ENCODE data around the gene ARID5A.

The ARID5A gene

GRCh38 chr2:96584017-96584416, 47.5 kb downstream of the ARID5A start:
- no peak overlapping the region for H3K4me3 ChIP-seq (ENCODE audit: low read depth, low read length)
- DNase-seq (ENCODE audit: low read depth), result no peak

- H3K4me3 ChIP-seq (ENCODE audit: low read depth, low read length), result no peak overlapping the region
- DNase-seq (ENCODE audit: low read depth), result no peak
These were observed 51.3 kb downstream of the ARID5A start for GRCh38 chr2:96587843-96588242.

- DNase-seq (ENCODE audit: low read depth), result no peak
- H3K4me3 ChIP-seq (ENCODE audit: low read depth, low read length), result no peak overlapping the region
These were observed 54.5 kb downstream of the ARID5A start for GRCh38 chr2:96591054-96591453.

GRCh38 chr2:96591494-96591893, 54.9 kb downstream of the ARID5A start:
- DNase-seq (ENCODE audit: low read depth), result no peak
- H3K4me3 ChIP-seq (ENCODE audit: low read depth, low read length), result no peak overlapping the region

GRCh38 chr2:96594282-96594681, 57.7 kb downstream of the ARID5A start:
- no peak for DNase-seq (ENCODE audit: low read depth)
- H3K4me3 ChIP-seq (ENCODE audit: low read depth, low read length), result no peak overlapping the region

- DNase-seq (ENCODE audit: low read depth), result no peak
- H3K4me3 ChIP-seq (ENCODE audit: low read depth, low read length), result no peak overlapping the region
These were observed 58.2 kb downstream of the ARID5A start for GRCh38 chr2:96594691-96595152.

- no peak for DNase-seq (ENCODE audit: low read depth)
- H3K4me3 ChIP-seq (ENCODE audit: low read depth, low read length), result no peak overlapping the region
These were observed 60.0 kb downstream of the ARID5A start for GRCh38 chr2:96596596-96596995.

- DNase-seq (ENCODE audit: low read depth), result no peak
- H3K4me3 ChIP-seq (ENCODE audit: low read depth, low read length), result no peak overlapping the region
These were observed 63.4 kb downstream of the ARID5A start for GRCh38 chr2:96599941-96600340.

- H3K4me3 ChIP-seq (ENCODE audit: low read depth, low read length), result no peak overlapping the region
- no peak for DNase-seq (ENCODE audit: low read depth)
These were observed 65.1 kb downstream of the ARID5A start for GRCh38 chr2:96601382-96602292.
